GM21737 (cell line): ENCODE measurements around the gene HEBP1.

Experiments
- ATAC-seq: cut with Tn5 transposase; IDR thresholded peaks from one replicate; pipeline ENCODE4 v1.9.1; 2021; ENCODE audit warnings: mild to moderate bottlenecking, moderate library complexity; ENCODE audit not compliant: unreplicated experiment

HEBP1 gene

GRCh38 chr12:12992418-12993130, 7.5 kb downstream of the HEBP1 start:
- no peak for ATAC-seq

GRCh38 chr12:12990700-12991468, 9.2 kb downstream of the HEBP1 start:
- ATAC-seq, result no peak

GRCh38 chr12:12987421-12987820, 12.6 kb downstream of the HEBP1 start:
- ATAC-seq, result no peak

- no peak for ATAC-seq
Measured at GRCh38 chr12:12986775-12987331, 13.2 kb downstream of the HEBP1 start.

GRCh38 chr12:12985817-12986408, 14.2 kb downstream of the HEBP1 start:
- no peak for ATAC-seq

- no peak for ATAC-seq
Measured at GRCh38 chr12:12984149-12984548, 15.9 kb downstream of the HEBP1 start.

- ATAC-seq, result no peak
Measured at GRCh38 chr12:12983420-12984035, 16.5 kb downstream of the HEBP1 start.

- no peak for ATAC-seq
Measured at GRCh38 chr12:12982331-12982730, 17.7 kb downstream of the HEBP1 start.

GRCh38 chr12:12979731-12980259, 20.3 kb downstream of the HEBP1 start:
- no peak for ATAC-seq

- no peak for ATAC-seq
Measured at GRCh38 chr12:12979126-12979525, 20.9 kb downstream of the HEBP1 start.

GRCh38 chr12:12977231-12977630, 22.8 kb downstream of the HEBP1 start:
- no peak for ATAC-seq

- no peak for ATAC-seq
Measured at GRCh38 chr12:12976366-12976765, 23.7 kb downstream of the HEBP1 start.

GRCh38 chr12:12975322-12976077, 24.6 kb downstream of the HEBP1 start:
- ATAC-seq, result no peak

- ATAC-seq, result no peak
Measured at GRCh38 chr12:12974211-12974610, 25.9 kb downstream of the HEBP1 start.

GRCh38 chr12:12973019-12973418, 27.0 kb downstream of the HEBP1 start:
- no peak for ATAC-seq

- ATAC-seq, result no peak
Measured at GRCh38 chr12:12965836-12966235, 34.2 kb downstream of the HEBP1 start.

GRCh38 chr12:12964255-12964654, 35.8 kb downstream of the HEBP1 start:
- no peak for ATAC-seq

GRCh38 chr12:12960639-12961209, 39.3 kb downstream of the HEBP1 start:
- ATAC-seq, result no peak

GRCh38 chr12:12958886-12959285, 41.2 kb downstream of the HEBP1 start:
- ATAC-seq, result no peak
